Psoas muscle (tissue), 8 donors: ENCODE data around the gene SAMD9. TPM values are rescaled to one million over a fixed set of nuclear protein-coding genes. Genes with fewer than 3 reads are reported as not detected.
"Not testable (repeated sequence)": the region's sequence is repeated elsewhere in the genome, so short reads cannot be mapped to it uniquely, and the experiment has no call there.

Experiments
- ATAC-seq, 4 donors: fragments of 200-7000 bp; cut with Tn5 transposase; one replicate each; pipeline ENCODE4 v1.9.1; 2020; ENCODE audit warnings: moderate library complexity in 3 of 4, mild to moderate bottlenecking in 2 of 4
- DNase-seq, 2 donors: peaks; one replicate each; pipeline ENCODE4 v3.0.0-alpha.2; 2020
- H3K27ac ChIP-seq: fragments of 200-600 bp; one replicate; pipeline ENCODE4 v1.8.0; 2022
- H3K27me3 ChIP-seq, 3 donors: fragments of 200-600 bp in 1 of 3; one replicate each; pipeline versions ENCODE4 v1.6.1 to v1.8.0; 2013 to 2022; ENCODE audit warnings: low read length in 2 of 3, mild to moderate bottlenecking in 2 of 3, moderate library complexity in 1 of 3; ENCODE audit not compliant: insufficient read depth in 3 of 3
- H3K36me3 ChIP-seq, 2 donors: fragments of 200-600 bp in 1 of 2; one replicate each; pipeline versions ENCODE4 v1.6.1 to v1.8.0; 2013 to 2022; ENCODE audit warnings: low read depth in 1 of 2, mild to moderate bottlenecking in 1 of 2, moderate library complexity in 1 of 2; ENCODE audit not compliant: insufficient read depth in 1 of 2
- H3K4me1 ChIP-seq: fragments of 200-600 bp; one replicate; pipeline ENCODE4 v1.8.0; 2022
- H3K4me3 ChIP-seq: fragments of 200-600 bp; one replicate; pipeline ENCODE4 v1.8.0; 2022; ENCODE audit warnings: mild to moderate bottlenecking
- H3K9me3 ChIP-seq: fragments of 200-600 bp; one replicate; pipeline ENCODE4 v1.8.0; 2022
- WGBS, 3 donors: extraction: QIAGEN DNeasy Blood & Tissue Kit; methylation state at CpG; one replicate each; pipeline versions ENCODE4 v1.1.6 to v1.1.7; 2013; 5-methylcytosine and 5-hydroxymethylcytosine counted together
- intact Hi-C, 2 donors: fragments of 100-400 bp; cut with DNase I; formaldehyde crosslinking; loops; one replicate each; pipeline versions ENCODE4 v1.11.0 to v1.14.2; 2022
- polyA plus RNA-seq, 3 donors: library from polyadenylated mRNA; stranded (reverse); fragments of 200-250 nt; gene quantifications; one replicate each; pipeline ENCODE4 v1.2.3, GENCODE V29; 2013
- total RNA-seq, 4 donors: library from RNA; stranded (reverse); fragmentation: NEBNext Ultra II Directional in 2 of 4; extraction: Animal tissue kit (Norgen Biotek cat#: 25700) in 2 of 4; gene quantifications; one replicate each; pipeline versions ENCODE4 v1.2.1 to v1.2.4, GENCODE V29; 2021 to 2023
- TF ChIP-seq, protein P1 (sequence below): fragments of 200-600 bp; IDR thresholded peaks from one replicate; pipeline ENCODE4 v1.8.0; 2022; ENCODE audit warnings: antibody characterized with exemption
- donor health status: healthy with polysubstance abuse.
- donor health status: DM: no; HTN: no; CAD: no; lungs with moderate emphysema.
- donor health status: Bipolar disorder and iron deficiency.
- donor health status: healthy.
- donor health status: DM: yes; HTN: yes; CAD: no.
- donor health status: DM: no; HTN: no; CAD: no.
- donor health status: DM: no; HTN: no; CAD: no.
- donor health status: DM: yes; HTN: yes; CAD: no.

SAMD9 gene
- total and polyA plus RNA-seq, 7 donors: 0.53 to 2.3 (median 0.93) TPM

DNA sequence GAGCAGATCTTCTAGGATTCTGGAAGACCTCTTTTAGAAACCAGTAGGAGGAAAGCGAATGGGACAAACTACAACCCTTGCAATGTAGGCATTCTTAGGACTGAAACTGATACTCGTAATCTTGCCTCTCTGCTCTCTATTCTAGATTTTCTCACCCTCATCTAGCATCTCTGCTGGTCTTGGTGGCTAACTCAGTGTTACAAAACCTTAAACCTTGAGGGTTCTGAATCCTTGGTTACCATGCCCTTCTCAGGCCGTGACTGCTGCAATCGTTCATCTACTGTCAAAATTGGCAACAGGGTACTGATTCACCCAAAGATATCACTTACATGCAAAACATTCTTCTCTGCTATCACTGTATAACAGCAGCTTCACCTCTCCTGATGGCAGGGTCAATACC, 55.2 kb downstream of the SAMD9 start:
- peaks cover 9% of the 10 kb centered on the region for H3K9me3 ChIP-seq
- H3K4me3 ChIP-seq: no peak overlapping the region
- H3K4me1 ChIP-seq: no peaks in the 10 kb centered on the region
- TF ChIP-seq, protein P1, sequence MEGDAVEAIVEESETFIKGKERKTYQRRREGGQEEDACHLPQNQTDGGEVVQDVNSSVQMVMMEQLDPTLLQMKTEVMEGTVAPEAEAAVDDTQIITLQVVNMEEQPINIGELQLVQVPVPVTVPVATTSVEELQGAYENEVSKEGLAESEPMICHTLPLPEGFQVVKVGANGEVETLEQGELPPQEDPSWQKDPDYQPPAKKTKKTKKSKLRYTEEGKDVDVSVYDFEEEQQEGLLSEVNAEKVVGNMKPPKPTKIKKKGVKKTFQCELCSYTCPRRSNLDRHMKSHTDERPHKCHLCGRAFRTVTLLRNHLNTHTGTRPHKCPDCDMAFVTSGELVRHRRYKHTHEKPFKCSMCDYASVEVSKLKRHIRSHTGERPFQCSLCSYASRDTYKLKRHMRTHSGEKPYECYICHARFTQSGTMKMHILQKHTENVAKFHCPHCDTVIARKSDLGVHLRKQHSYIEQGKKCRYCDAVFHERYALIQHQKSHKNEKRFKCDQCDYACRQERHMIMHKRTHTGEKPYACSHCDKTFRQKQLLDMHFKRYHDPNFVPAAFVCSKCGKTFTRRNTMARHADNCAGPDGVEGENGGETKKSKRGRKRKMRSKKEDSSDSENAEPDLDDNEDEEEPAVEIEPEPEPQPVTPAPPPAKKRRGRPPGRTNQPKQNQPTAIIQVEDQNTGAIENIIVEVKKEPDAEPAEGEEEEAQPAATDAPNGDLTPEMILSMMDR: no peak
- no peaks in the 10 kb centered on the region for H3K36me3 ChIP-seq
- WGBS, 3 donors: 69 to 84% (median 74%) methylated on average over 4 of the region's 4 CpGs
- DNase-seq (no peak), ATAC-seq (no peak)
- no peak overlapping the region for H3K27ac ChIP-seq
- intact Hi-C loops: no loop called here
- H3K27me3 ChIP-seq: no peaks in the 10 kb centered on the region

DNA sequence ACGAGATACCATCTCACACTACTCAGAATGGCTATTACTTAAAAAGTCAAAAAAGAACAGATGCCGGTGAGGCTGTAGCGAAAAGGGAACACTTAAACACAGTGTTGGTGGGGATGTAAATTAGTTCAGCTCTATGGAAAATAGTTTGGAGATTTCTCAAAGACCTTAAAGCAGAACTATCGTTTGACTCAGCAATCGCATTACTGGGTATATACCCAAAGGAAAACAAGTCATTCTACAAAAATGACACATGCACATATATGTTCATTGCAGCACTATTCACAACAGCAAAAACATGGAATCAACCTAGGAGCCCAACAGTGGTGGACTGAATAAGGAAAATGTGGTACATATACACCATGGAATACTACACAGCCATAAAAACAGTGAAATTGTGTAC, 56.9 kb downstream of the SAMD9 start:
- no peak overlapping the region for H3K27ac ChIP-seq
- no peak overlapping the region for H3K4me3 ChIP-seq
- H3K4me1 ChIP-seq: no peaks in the 10 kb centered on the region
- ATAC-seq (no peak), DNase-seq (no peak)
- intact Hi-C loops: no loop called here
- peaks cover 5% of the 10 kb centered on the region for H3K9me3 ChIP-seq
- H3K36me3 ChIP-seq: no peaks in the 10 kb centered on the region
- H3K27me3 ChIP-seq: no peaks in the 10 kb centered on the region
- TF ChIP-seq, protein P1: no peak
- 88 to 90% (median 88%) methylated on average over 5 of the region's 5 CpGs for WGBS, 3 donors

DNA sequence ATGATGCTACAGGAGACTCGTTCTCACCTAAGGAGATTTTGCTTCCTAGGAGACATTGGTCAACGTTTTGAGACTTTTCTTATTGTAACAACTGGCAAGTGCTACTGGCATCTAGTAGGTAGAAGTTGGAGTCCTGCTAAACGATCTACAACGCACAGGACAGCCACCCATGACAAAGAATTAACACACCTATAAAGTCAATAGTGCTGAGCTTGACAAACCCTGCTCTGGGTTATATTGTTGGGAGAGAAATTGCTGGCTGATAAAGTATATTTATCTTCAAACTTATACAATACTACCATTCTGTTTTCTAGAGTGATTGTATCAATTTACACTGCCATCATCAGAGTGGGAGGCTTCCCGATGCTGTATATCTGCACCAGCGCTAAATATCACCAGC, 57.8 kb downstream of the SAMD9 start:
- 76 to 81% (median 81%) methylated on average over 6 of the region's 6 CpGs for WGBS, 3 donors
- Histone ChIP-seq H3K36me3 (no peaks in the 10 kb centered on the region), H3K27ac (no peak overlapping the region), H3K27me3 (no peaks in the 10 kb centered on the region), H3K4me1 (peaks cover 5% of the 10 kb centered on the region), H3K9me3 (no peaks in the 10 kb centered on the region), H3K4me3 (no peak overlapping the region)
- intact Hi-C loops: no loop called here
- TF ChIP-seq, protein P1: no peak
- no peak for ATAC-seq
- DNase-seq: no peak

DNA sequence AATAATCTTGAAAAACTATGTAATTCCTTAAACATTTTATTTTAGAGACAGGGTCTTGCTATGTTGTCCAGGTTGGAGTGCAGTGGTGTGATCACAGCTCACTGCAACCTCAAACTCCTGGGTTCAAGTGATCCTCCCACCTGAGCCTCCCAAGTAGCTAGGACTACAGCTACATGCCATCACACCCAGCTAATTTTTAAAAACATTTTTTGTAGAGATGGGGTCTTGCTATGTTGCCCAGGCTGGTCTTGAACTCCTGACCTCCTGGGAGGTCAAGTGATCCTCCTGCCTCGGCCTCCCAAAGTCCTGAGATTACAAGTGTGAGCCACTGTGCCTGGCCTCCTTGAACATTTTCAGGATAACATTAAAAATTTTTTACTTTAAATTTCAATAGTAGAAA, 61.2 kb downstream of the SAMD9 start:
- H3K36me3 ChIP-seq, H3K4me1 ChIP-seq, ATAC-seq, H3K9me3 ChIP-seq, H3K4me3 ChIP-seq, DNase-seq, H3K27me3 ChIP-seq, H3K27ac ChIP-seq: not testable (repeated sequence)
- intact Hi-C loops: loop anchor here in 1 of 2 donors (10.0 kb wide), 1 partner anchor 632 kb away; no protein-coding TSS in a partner anchor
- 94 to 100% (median 94%) methylated on average over 1 of the region's 1 CpG for WGBS, 3 donors

DNA sequence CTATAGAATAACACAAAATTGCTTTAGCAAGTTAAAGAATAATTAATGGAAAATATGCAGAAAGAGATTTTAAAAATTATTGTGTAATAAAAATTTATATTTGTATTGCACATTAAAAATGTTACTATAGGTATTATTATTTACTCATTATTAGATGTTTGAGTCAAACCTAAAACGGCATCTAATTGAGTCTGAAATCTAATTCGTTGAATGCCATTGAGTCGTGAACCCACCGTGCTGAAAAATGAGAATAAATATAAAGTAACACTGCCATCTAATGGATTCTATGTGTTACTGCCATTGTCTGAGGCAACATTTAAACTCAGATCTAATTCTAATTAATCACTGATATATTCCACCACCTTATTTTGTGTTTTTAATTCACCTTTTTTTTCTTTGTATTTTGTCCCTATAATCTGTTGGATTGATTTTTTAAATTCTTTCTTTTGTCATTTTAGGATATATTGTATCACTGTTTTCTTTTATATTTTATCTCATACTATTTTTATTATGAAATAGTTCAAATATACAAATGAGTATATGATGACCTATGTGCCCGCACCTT, 62.2 kb downstream of the SAMD9 start:
- Histone ChIP-seq H3K9me3 (no peaks in the 10 kb centered on the region), H3K27me3 (no peaks in the 10 kb centered on the region), H3K36me3 (no peaks in the 10 kb centered on the region), H3K4me1 (peaks cover 5% of the 10 kb centered on the region), H3K4me3 (no peak overlapping the region), H3K27ac (no peak overlapping the region)
- ATAC-seq: peak in 1 of 4 donors; percentile 50
- TF ChIP-seq, protein P1: peak; percentile 80
- DNase-seq: no peak
- WGBS, 3 donors: 5 to 6% (median 5%) methylated on average over 5 of the region's 5 CpGs
- intact Hi-C loops: loop anchor here (2.0 to 10.0 kb wide), 2 partner anchors 435 to 631 kb away; no protein-coding TSS in a partner anchor
